ENCODE results near the gene TMCO4. TPM values are rescaled to one million over a fixed set of nuclear protein-coding genes. Genes with fewer than 3 reads are reported as not detected.

TMCO4 gene
- total RNA-seq, 1 donor from 2014 or later: 1.8 TPM

- Mint-ChIP-seq H3K36me3 (ENCODE audit: low read depth, unreplicated experiment) (peaks cover 3% of the 10 kb centered on the region), H3K4me1 (ENCODE audit: low read depth, unreplicated experiment) (peaks cover 6% of the 10 kb centered on the region), H3K9me3 (ENCODE audit: unreplicated experiment) (no peaks in the 10 kb centered on the region), H3K4me3 (ENCODE audit: unreplicated experiment) (no peak overlapping the region), H3K27me3 (ENCODE audit: low read depth, unreplicated experiment) (peaks cover 32% of the 10 kb centered on the region), H3K27ac (ENCODE audit: unreplicated experiment) (no peak overlapping the region)
- Histone ChIP-seq H3K4me2 (ENCODE audit: low read length) (no peak overlapping the region), H2AFZ (ENCODE audit: low read depth, low read length) (no peak overlapping the region), H3K27ac (ENCODE audit: low read depth, low read length) (no peak overlapping the region), H3K79me2 (ENCODE audit: insufficient read depth, low read length) (no peaks in the 10 kb centered on the region), H3K9ac (ENCODE audit: low read length) (no peak overlapping the region), H3K4me1 (ENCODE audit: insufficient read depth, low read length) (peaks cover 22% of the 10 kb centered on the region), H3K27me3 (ENCODE audit: insufficient read depth, low read length) (no peaks in the 10 kb centered on the region), H4K20me1 (ENCODE audit: insufficient read depth, low read length) (no peaks in the 10 kb centered on the region), H3K4me3 (ENCODE audit: insufficient read depth, low read depth, low read length) (no peak overlapping the region), H3K36me3 (ENCODE audit: insufficient read depth, low read length) (no peaks in the 10 kb centered on the region), H3K9me3 (ENCODE audit: insufficient read depth, low read depth, low read length) (no peaks in the 10 kb centered on the region)
- TF ChIP-seq EZH2 (IDR thresholded peaks at IDR 0.05; ENCODE audit: insufficient read depth, low read length) (no peak), CTCF (IDR thresholded peaks at IDR 0.05; ENCODE audit: insufficient read depth, low read depth, low read length) (peak; percentile 26)
- DNase-seq (ENCODE audit: low read depth): peak; percentile 41
- FAIRE-seq: no peak
These were observed 62.5 kb downstream of the TMCO4 start for GRCh38 chr1:19737104-19737825.

GRCh38 chr1:19735440-19736127, 64.1 kb downstream of the TMCO4 start:
- no peaks in the 10 kb centered on the region for H3K9me3 ChIP-seq (ENCODE audit: insufficient read depth, low read depth, low read length)
- peaks cover 22% of the 10 kb centered on the region for H3K4me1 ChIP-seq (ENCODE audit: insufficient read depth, low read length)
- DNase-seq (ENCODE audit: low read depth): peak; percentile 98
- Mint-ChIP-seq H3K4me3 (ENCODE audit: unreplicated experiment) (no peak overlapping the region), H3K9me3 (ENCODE audit: unreplicated experiment) (no peaks in the 10 kb centered on the region), H3K27ac (ENCODE audit: unreplicated experiment) (no peak overlapping the region), H3K36me3 (ENCODE audit: low read depth, unreplicated experiment) (peaks cover 6% of the 10 kb centered on the region), H3K4me1 (ENCODE audit: low read depth, unreplicated experiment) (peaks cover 6% of the 10 kb centered on the region), H3K27me3 (ENCODE audit: low read depth, unreplicated experiment) (peaks cover 29% of the 10 kb centered on the region)
- H3K36me3 ChIP-seq (ENCODE audit: insufficient read depth, low read length): no peaks in the 10 kb centered on the region
- H3K27me3 ChIP-seq (ENCODE audit: insufficient read depth, low read length): no peaks in the 10 kb centered on the region
- H3K27ac ChIP-seq (ENCODE audit: low read depth, low read length): peak overlapping the region; percentile 79
- peak overlapping the region; percentile 7 for H3K4me3 ChIP-seq (ENCODE audit: insufficient read depth, low read depth, low read length)
- no peaks in the 10 kb centered on the region for H3K79me2 ChIP-seq (ENCODE audit: insufficient read depth, low read length)
- TF ChIP-seq CTCF (IDR thresholded peaks at IDR 0.05; ENCODE audit: insufficient read depth, low read depth, low read length): no peak
- no peak for TF ChIP-seq EZH2 (IDR thresholded peaks at IDR 0.05; ENCODE audit: insufficient read depth, low read length)
- peak; percentile 99 for FAIRE-seq
- peak overlapping the region; percentile 71 for H3K4me2 ChIP-seq (ENCODE audit: low read length)
- H4K20me1 ChIP-seq (ENCODE audit: insufficient read depth, low read length): no peaks in the 10 kb centered on the region
- H2AFZ ChIP-seq (ENCODE audit: low read depth, low read length): no peak overlapping the region
- peak overlapping the region; percentile 58 for H3K9ac ChIP-seq (ENCODE audit: low read length)
